Dendritic cell treated with granulocyte-macrophage colony-stimulating factor and Interleukin-4, amounts not matched to agents 40 ng/mL and 50 ng/mL, for 4 days (primary cell): ENCODE results near the gene CSRP3.

Experiments used
- H3K27ac Mint-ChIP-seq: one replicate; pipeline ENCODE4 v1.8.0; 2022; ENCODE audit warnings: mild to moderate bottlenecking, mixed read lengths
- H3K27me3 Mint-ChIP-seq: one replicate; pipeline ENCODE4 v1.8.0; 2022; ENCODE audit warnings: mild to moderate bottlenecking, mixed read lengths
- H3K36me3 Mint-ChIP-seq: one replicate; pipeline ENCODE4 v1.8.0; 2022; ENCODE audit warnings: low read depth, mixed read lengths
- H3K4me1 Mint-ChIP-seq: one replicate; pipeline ENCODE4 v1.8.0; 2022; ENCODE audit warnings: low read depth, mixed read lengths
- H3K4me3 Mint-ChIP-seq: one replicate; pipeline ENCODE4 v1.8.0; 2022; ENCODE audit warnings: mild to moderate bottlenecking, moderate library complexity, mixed read lengths
- H3K9me3 Mint-ChIP-seq: one replicate; pipeline ENCODE4 v1.8.0; 2022; ENCODE audit warnings: mixed read lengths
- intact Hi-C: fragments of 100-400 bp; cut with micrococcal nuclease; formaldehyde crosslinking; loops from one replicate; pipeline ENCODE4 v1.15.0; 2022

The CSRP3 gene

GRCh38 chr11:19216021-19216420 is 14.2 kb upstream of the CSRP3 start:
- intact Hi-C loops = no loop called here
- H3K9me3 Mint-ChIP-seq = no peaks in the 10 kb centered on the region
- H3K27me3 Mint-ChIP-seq = peaks cover 1% of the 10 kb centered on the region
- H3K27ac Mint-ChIP-seq = no peak overlapping the region
- H3K4me1 Mint-ChIP-seq = no peaks in the 10 kb centered on the region
- no peaks in the 10 kb centered on the region for H3K36me3 Mint-ChIP-seq
- H3K4me3 Mint-ChIP-seq = no peak overlapping the region

GRCh38 chr11:19209617-19210370 is 8.0 kb upstream of the CSRP3 start:
- H3K4me1 Mint-ChIP-seq = no peaks in the 10 kb centered on the region
- intact Hi-C loops = no loop called here

GRCh38 chr11:19208959-19209546 is 7.3 kb upstream of the CSRP3 start:
- Mint-ChIP-seq H3K27ac (no peak overlapping the region), H3K27me3 (no peaks in the 10 kb centered on the region), H3K4me1 (no peaks in the 10 kb centered on the region), H3K4me3 (no peak overlapping the region), H3K36me3 (no peaks in the 10 kb centered on the region), H3K9me3 (no peaks in the 10 kb centered on the region)
- intact Hi-C loops = no loop called here

More at GRCh38 chr11:19209617-19210370, 8.0 kb upstream of the CSRP3 start:
- Mint-ChIP-seq H3K27me3 (no peaks in the 10 kb centered on the region), H3K9me3 (no peaks in the 10 kb centered on the region), H3K4me3 (no peak overlapping the region), H3K36me3 (no peaks in the 10 kb centered on the region), H3K27ac (no peak overlapping the region)

- Mint-ChIP-seq H3K27me3 (no peaks in the 10 kb centered on the region), H3K9me3 (no peaks in the 10 kb centered on the region), H3K27ac (no peak overlapping the region), H3K36me3 (no peaks in the 10 kb centered on the region), H3K4me3 (no peak overlapping the region), H3K4me1 (no peaks in the 10 kb centered on the region)
- intact Hi-C loops = no loop called here
Measured at GRCh38 chr11:19208181-19208580, 6.4 kb upstream of the CSRP3 start.

- H3K36me3 Mint-ChIP-seq = no peaks in the 10 kb centered on the region
- intact Hi-C loops = no loop called here
- no peaks in the 10 kb centered on the region for H3K27me3 Mint-ChIP-seq
- no peak overlapping the region for H3K27ac Mint-ChIP-seq
- peaks cover 9% of the 10 kb centered on the region for H3K4me1 Mint-ChIP-seq
- no peaks in the 10 kb centered on the region for H3K9me3 Mint-ChIP-seq
- H3K4me3 Mint-ChIP-seq = no peak overlapping the region
Measured at GRCh38 chr11:19204836-19205235, 3.1 kb upstream of the CSRP3 start.

GRCh38 chr11:19200410-19201201 is 1.2 kb downstream of the CSRP3 start:
- Mint-ChIP-seq H3K4me1 (peaks cover 9% of the 10 kb centered on the region), H3K27me3 (no peaks in the 10 kb centered on the region), H3K9me3 (no peaks in the 10 kb centered on the region), H3K27ac (no peak overlapping the region), H3K36me3 (no peaks in the 10 kb centered on the region), H3K4me3 (no peak overlapping the region)
- intact Hi-C loops = no loop called here

GRCh38 chr11:19199771-19200170 is 2.0 kb downstream of the CSRP3 start:
- Mint-ChIP-seq H3K27me3 (no peaks in the 10 kb centered on the region), H3K4me1 (peaks cover 9% of the 10 kb centered on the region), H3K4me3 (no peak overlapping the region), H3K9me3 (no peaks in the 10 kb centered on the region), H3K27ac (no peak overlapping the region), H3K36me3 (no peaks in the 10 kb centered on the region)
- intact Hi-C loops = no loop called here

GRCh38 chr11:19199048-19199447 is 2.7 kb downstream of the CSRP3 start:
- Mint-ChIP-seq H3K27me3 (no peaks in the 10 kb centered on the region), H3K9me3 (no peaks in the 10 kb centered on the region)

GRCh38 chr11:19196432-19196831 is 5.4 kb downstream of the CSRP3 start:
- Mint-ChIP-seq H3K27ac (no peak overlapping the region), H3K27me3 (no peaks in the 10 kb centered on the region), H3K4me3 (no peak overlapping the region), H3K4me1 (peaks cover 9% of the 10 kb centered on the region), H3K9me3 (no peaks in the 10 kb centered on the region), H3K36me3 (no peaks in the 10 kb centered on the region)
- intact Hi-C loops = no loop called here

More at GRCh38 chr11:19199048-19199447, 2.7 kb downstream of the CSRP3 start:
- Mint-ChIP-seq H3K4me1 (peaks cover 9% of the 10 kb centered on the region), H3K27ac (no peak overlapping the region), H3K4me3 (no peak overlapping the region), H3K36me3 (no peaks in the 10 kb centered on the region)
- intact Hi-C loops = no loop called here

- Mint-ChIP-seq H3K4me1 (no peaks in the 10 kb centered on the region), H3K27ac (no peak overlapping the region), H3K4me3 (no peak overlapping the region), H3K9me3 (no peaks in the 10 kb centered on the region), H3K36me3 (no peaks in the 10 kb centered on the region), H3K27me3 (no peaks in the 10 kb centered on the region)
- intact Hi-C loops = no loop called here
Measured at GRCh38 chr11:19194620-19195308, 7.0 kb downstream of the CSRP3 start.

- H3K4me3 Mint-ChIP-seq = no peak overlapping the region
- H3K4me1 Mint-ChIP-seq = no peaks in the 10 kb centered on the region
- no peak overlapping the region for H3K27ac Mint-ChIP-seq
- intact Hi-C loops = no loop called here
- no peaks in the 10 kb centered on the region for H3K27me3 Mint-ChIP-seq
- no peaks in the 10 kb centered on the region for H3K9me3 Mint-ChIP-seq
- H3K36me3 Mint-ChIP-seq = no peaks in the 10 kb centered on the region
Measured at GRCh38 chr11:19193916-19194315, 7.9 kb downstream of the CSRP3 start.

- Mint-ChIP-seq H3K27me3 (no peaks in the 10 kb centered on the region), H3K27ac (no peak overlapping the region), H3K4me1 (no peaks in the 10 kb centered on the region), H3K36me3 (no peaks in the 10 kb centered on the region), H3K9me3 (no peaks in the 10 kb centered on the region), H3K4me3 (no peak overlapping the region)
- intact Hi-C loops = no loop called here
Measured at GRCh38 chr11:19191530-19192169, 10.1 kb downstream of the CSRP3 start.

- Mint-ChIP-seq H3K27ac (no peak overlapping the region), H3K36me3 (no peaks in the 10 kb centered on the region), H3K4me3 (no peak overlapping the region), H3K9me3 (no peaks in the 10 kb centered on the region), H3K27me3 (no peaks in the 10 kb centered on the region), H3K4me1 (no peaks in the 10 kb centered on the region)
- intact Hi-C loops = no loop called here
Measured at GRCh38 chr11:19187833-19188258, 13.9 kb downstream of the CSRP3 start.
